GM20431 (cell line): ENCODE data around the gene ELP2.

ENCODE experiments used
- in situ Hi-C: fragments of 300-500 bp; cut with MseI, MboI; formaldehyde crosslinking; loops from one replicate; pipeline ENCODE4 v1.15.0; 2020; ENCODE audit warnings: low sequenced_read_pairs; ENCODE audit not compliant: unreplicated experiment

The ELP2 gene

GRCh38 chr18:36185901-36186460 is 56.3 kb downstream of the ELP2 start:
- in situ Hi-C loops, result no loop called here

GRCh38 chr18:36186461-36187192 is 56.9 kb downstream of the ELP2 start:
- in situ Hi-C loops, result no loop called here

- in situ Hi-C loops, result no loop called here
Observed at GRCh38 chr18:36187193-36187825, 57.6 kb downstream of the ELP2 start, which contains the start of gene MOCOS. Gene MOCOS (plus strand): TSS chr18:36187497. CDS start chr18:36187540, 43 bp downstream.

GRCh38 chr18:36187826-36188721 is 58.4 kb downstream of the ELP2 start:
- in situ Hi-C loops, result no loop called here

- in situ Hi-C loops, result no loop called here
Observed at GRCh38 chr18:36188916-36189315, 59.2 kb downstream of the ELP2 start.

- in situ Hi-C loops, result no loop called here
Observed at GRCh38 chr18:36189486-36189885, 59.8 kb downstream of the ELP2 start.

GRCh38 chr18:36191286-36191685 is 61.6 kb downstream of the ELP2 start:
- in situ Hi-C loops, result no loop called here

- in situ Hi-C loops, result no loop called here
Observed at GRCh38 chr18:36191711-36192110, 62.0 kb downstream of the ELP2 start.

GRCh38 chr18:36194600-36195315 is 65.1 kb downstream of the ELP2 start:
- in situ Hi-C loops, result no loop called here

- in situ Hi-C loops, result no loop called here
Observed at GRCh38 chr18:36195427-36196122, 65.9 kb downstream of the ELP2 start.

- in situ Hi-C loops, result no loop called here
Observed at GRCh38 chr18:36196238-36196995, 66.7 kb downstream of the ELP2 start.

GRCh38 chr18:36197511-36198166 is 67.9 kb downstream of the ELP2 start:
- in situ Hi-C loops, result no loop called here

GRCh38 chr18:36199691-36200295 is 70.1 kb downstream of the ELP2 start:
- in situ Hi-C loops, result no loop called here

GRCh38 chr18:36200354-36200771 is 70.7 kb downstream of the ELP2 start:
- in situ Hi-C loops, result no loop called here

GRCh38 chr18:36201765-36202164 is 72.1 kb downstream of the ELP2 start:
- in situ Hi-C loops, result no loop called here

GRCh38 chr18:36203360-36203895 is 73.7 kb downstream of the ELP2 start:
- in situ Hi-C loops, result no loop called here

- in situ Hi-C loops, result no loop called here
Observed at GRCh38 chr18:36205166-36205565, 75.5 kb downstream of the ELP2 start.
